Sigmoid colon (tissue), 7 donors: ENCODE data around the gene PDCD2L. TPM values are rescaled to one million over a fixed set of nuclear protein-coding genes. Genes with fewer than 3 reads are reported as not detected.

ENCODE experiments used
- DNase-seq: peaks from one replicate; pipeline ENCODE4 v3.0.0-alpha.2; 2019
- H3K27ac ChIP-seq, 4 donors: fragments of 200-600 bp; sonication (generic); one replicate each; pipeline ENCODE4 v1.5.1; 2016 to 2019; ENCODE audit warnings: mild to moderate bottlenecking in 1 of 4
- H3K27me3 ChIP-seq, 3 donors: fragments of 200-600 bp; sonication (generic); one replicate each; pipeline ENCODE4 v1.5.1; 2019; ENCODE audit warnings: mild to moderate bottlenecking in 1 of 3
- H3K36me3 ChIP-seq, 4 donors: fragments of 200-600 bp; sonication (generic); one replicate each; pipeline ENCODE4 v1.5.1; 2016 to 2019
- H3K4me1 ChIP-seq, 4 donors: fragments of 200-600 bp; sonication (generic); one replicate each; pipeline ENCODE4 v1.5.1; 2017 to 2019
- H3K4me3 ChIP-seq, 4 donors: fragments of 200-600 bp; sonication (generic); one replicate each; pipeline ENCODE4 v1.5.1; 2017 to 2019; ENCODE audit warnings: mild to moderate bottlenecking in 2 of 4, moderate library complexity in 1 of 4
- H3K9me3 ChIP-seq, 4 donors: fragments of 200-600 bp in 3 of 4; sonication (generic) in 3 of 4; one replicate each; pipeline versions ENCODE4 v1.5.1 to v1.6.1; 2013 to 2019
- EP300 ChIP-seq, 4 donors: sonication (generic); formaldehyde crosslinking; IDR thresholded peaks; one replicate each; pipeline ENCODE4 v1.6.1; 2017; ENCODE audit warnings: antibody characterized with exemption in 4 of 4
- POLR2A ChIP-seq, 2 donors: fragments of 450-650 bp; IDR thresholded peaks; one replicate each; pipeline ENCODE4 v1.6.1; 2016; ENCODE audit warnings: antibody characterized with exemption in 2 of 2, mild to moderate bottlenecking in 2 of 2, moderate library complexity in 2 of 2
- POLR2AphosphoS5 ChIP-seq, 4 donors: sonication (generic); formaldehyde crosslinking; IDR thresholded peaks; one replicate each; pipeline ENCODE4 v1.6.1; 2017; ENCODE audit warnings: antibody characterized with exemption in 4 of 4
- WGBS, 2 donors: extraction: QIAGEN DNeasy Blood & Tissue Kit; methylation state at CpG; one replicate each; pipeline ENCODE4 v1.1.7; 2013; 5-methylcytosine and 5-hydroxymethylcytosine counted together
- intact Hi-C: fragments of 100-400 bp; cut with DNase I; formaldehyde crosslinking; loops from one replicate; pipeline ENCODE4 v1.15.1; 2023
- polyA plus RNA-seq, 3 donors: library from polyadenylated mRNA; stranded (reverse); fragments of 200-250 nt; gene quantifications; one replicate each; pipeline ENCODE4 v1.2.3, GENCODE V29; 2013
- total RNA-seq, 4 donors: library from RNA; depleted of rRNA; stranded (reverse); fragments of >200 nt; gene quantifications; one replicate each; pipeline ENCODE4 v1.1.0, GENCODE V29; 2016
- TF ChIP-seq, protein P1 (sequence below), 4 experiments: fragments of 450-650 bp in 3 of 4; fragments of 200-600 bp in 1 of 4; IDR thresholded peaks; one replicate each; pipeline ENCODE4 v1.5.1; 2016 to 2019; ENCODE audit warnings: antibody characterized with exemption in 4 of 4, mild to moderate bottlenecking in 3 of 4, moderate library complexity in 2 of 4
- donor health status: healthy with polysubstance abuse.
- donor health status: Bipolar disorder and iron deficiency.
- donor health status: healthy.

The PDCD2L gene
- total and polyA plus RNA-seq, 7 donors = 6.0 to 14.8 (median 12.1) TPM

- Histone ChIP-seq H3K36me3 (peaks cover 27 to 78% (median 40%) of the 10 kb centered on the region in 4 donors), H3K4me3 (no peak overlapping the region), H3K4me1 (peaks cover 0 to 28% (median 27%) of the 10 kb centered on the region in 4 donors), H3K27me3 (no peaks in the 10 kb centered on the region), H3K9me3 (no peaks in the 10 kb centered on the region), H3K27ac (no peak overlapping the region)
- DNase-seq = no peak
- intact Hi-C loops = no loop called here
- 81 to 90% methylated on average over 8 of the region's 8 CpGs for WGBS, 2 donors
- TF ChIP-seq, protein P1, sequence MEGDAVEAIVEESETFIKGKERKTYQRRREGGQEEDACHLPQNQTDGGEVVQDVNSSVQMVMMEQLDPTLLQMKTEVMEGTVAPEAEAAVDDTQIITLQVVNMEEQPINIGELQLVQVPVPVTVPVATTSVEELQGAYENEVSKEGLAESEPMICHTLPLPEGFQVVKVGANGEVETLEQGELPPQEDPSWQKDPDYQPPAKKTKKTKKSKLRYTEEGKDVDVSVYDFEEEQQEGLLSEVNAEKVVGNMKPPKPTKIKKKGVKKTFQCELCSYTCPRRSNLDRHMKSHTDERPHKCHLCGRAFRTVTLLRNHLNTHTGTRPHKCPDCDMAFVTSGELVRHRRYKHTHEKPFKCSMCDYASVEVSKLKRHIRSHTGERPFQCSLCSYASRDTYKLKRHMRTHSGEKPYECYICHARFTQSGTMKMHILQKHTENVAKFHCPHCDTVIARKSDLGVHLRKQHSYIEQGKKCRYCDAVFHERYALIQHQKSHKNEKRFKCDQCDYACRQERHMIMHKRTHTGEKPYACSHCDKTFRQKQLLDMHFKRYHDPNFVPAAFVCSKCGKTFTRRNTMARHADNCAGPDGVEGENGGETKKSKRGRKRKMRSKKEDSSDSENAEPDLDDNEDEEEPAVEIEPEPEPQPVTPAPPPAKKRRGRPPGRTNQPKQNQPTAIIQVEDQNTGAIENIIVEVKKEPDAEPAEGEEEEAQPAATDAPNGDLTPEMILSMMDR (IDR thresholded peaks at IDR 0.05) = no peak
- TF ChIP-seq POLR2AphosphoS5 (IDR thresholded peaks at IDR 0.05) (no peak), EP300 (IDR thresholded peaks at IDR 0.05) (no peak), POLR2A (IDR thresholded peaks at IDR 0.05) (no peak)
Observed at GRCh38 chr19:34370117-34370516, 34.1 kb upstream of the PDCD2L start.

DNA sequence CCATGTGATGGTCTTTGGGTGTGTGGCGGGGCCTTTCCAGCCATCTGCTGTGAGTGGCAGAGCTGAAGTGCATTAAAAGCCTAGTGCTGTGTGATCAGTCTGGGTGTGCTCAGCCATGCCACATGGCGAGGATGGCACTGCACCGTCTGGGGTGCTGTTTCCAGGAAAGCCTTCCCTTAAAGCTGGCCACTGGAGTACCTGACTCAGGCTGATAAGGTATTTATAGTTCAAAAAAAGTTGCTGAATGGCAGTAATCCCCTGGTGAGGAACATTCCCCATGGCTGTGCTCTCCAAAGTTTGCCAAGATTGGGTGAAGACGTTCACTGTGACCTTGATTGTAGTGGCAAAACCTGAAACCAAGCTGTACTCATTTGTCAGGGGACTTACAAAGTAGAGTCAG, 33.2 kb upstream of the PDCD2L start:
- Histone ChIP-seq H3K4me1 (peaks cover 0 to 25% (median 22%) of the 10 kb centered on the region in 4 donors), H3K36me3 (peaks cover 27 to 87% (median 48%) of the 10 kb centered on the region in 4 donors), H3K9me3 (no peaks in the 10 kb centered on the region), H3K4me3 (no peak overlapping the region), H3K27me3 (no peaks in the 10 kb centered on the region), H3K27ac (no peak overlapping the region)
- intact Hi-C loops = no loop called here
- no peak for DNase-seq
- TF ChIP-seq POLR2A (IDR thresholded peaks at IDR 0.05) (no peak), EP300 (IDR thresholded peaks at IDR 0.05) (no peak), POLR2AphosphoS5 (IDR thresholded peaks at IDR 0.05) (no peak)
- TF ChIP-seq, protein P1 (IDR thresholded peaks at IDR 0.05) = no peak
- 83 to 89% methylated on average over 4 of the region's 4 CpGs for WGBS, 2 donors

- H3K27me3 ChIP-seq = no peaks in the 10 kb centered on the region
- no peak for DNase-seq
- H3K4me1 ChIP-seq = no peaks in the 10 kb centered on the region
- intact Hi-C loops = no loop called here
- H3K4me3 ChIP-seq = no peak overlapping the region
- H3K27ac ChIP-seq = no peak overlapping the region
- no peak for TF ChIP-seq POLR2A (IDR thresholded peaks at IDR 0.05)
- no peak for TF ChIP-seq EP300 (IDR thresholded peaks at IDR 0.05)
- TF ChIP-seq POLR2AphosphoS5 (IDR thresholded peaks at IDR 0.05) = no peak
- TF ChIP-seq, protein P1 (IDR thresholded peaks at IDR 0.05) = no peak
- H3K9me3 ChIP-seq = no peaks in the 10 kb centered on the region
- H3K36me3 ChIP-seq = peaks cover 15 to 92% (median 54%) of the 10 kb centered on the region in 4 donors
- 96 to 97% methylated on average over 11 of the region's 11 CpGs for WGBS, 2 donors
Observed at GRCh38 chr19:34373601-34374288, 30.5 kb upstream of the PDCD2L start.

- DNase-seq = no peak
- Histone ChIP-seq H3K4me1 (no peaks in the 10 kb centered on the region), H3K4me3 (no peak overlapping the region), H3K27ac (no peak overlapping the region), H3K27me3 (no peaks in the 10 kb centered on the region), H3K36me3 (peaks cover 17 to 92% (median 54%) of the 10 kb centered on the region in 4 donors), H3K9me3 (no peaks in the 10 kb centered on the region)
- 89 to 92% methylated on average over 8 of the region's 8 CpGs for WGBS, 2 donors
- intact Hi-C loops = no loop called here
- no peak for TF ChIP-seq EP300 (IDR thresholded peaks at IDR 0.05)
- TF ChIP-seq POLR2A (IDR thresholded peaks at IDR 0.05) = no peak
- TF ChIP-seq, protein P1 (IDR thresholded peaks at IDR 0.05) = no peak
- no peak for TF ChIP-seq POLR2AphosphoS5 (IDR thresholded peaks at IDR 0.05)
Observed at GRCh38 chr19:34375598-34375997, 28.6 kb upstream of the PDCD2L start.
